Colonic mucosa (tissue), 4 donors: ENCODE measurements around the gene GASK1A. TPM values are rescaled to one million over a fixed set of nuclear protein-coding genes. Genes with fewer than 3 reads are reported as not detected.

ENCODE experiments used
- DNase-seq: peaks from one replicate; pipeline ENCODE4 v3.0.0-alpha.2; 2020
- H3K27ac ChIP-seq: fragments of 200-600 bp; one replicate; pipeline ENCODE4 v1.8.0; 2021
- H3K27me3 ChIP-seq: fragments of 200-600 bp; one replicate; pipeline ENCODE4 v1.8.0; 2021
- H3K36me3 ChIP-seq: fragments of 200-600 bp; one replicate; pipeline ENCODE4 v1.8.0; 2021
- H3K4me1 ChIP-seq: fragments of 200-600 bp; one replicate; pipeline ENCODE4 v1.8.0; 2021; ENCODE audit warnings: mild to moderate bottlenecking
- H3K4me3 ChIP-seq: fragments of 200-600 bp; one replicate; pipeline ENCODE4 v1.8.0; 2021
- H3K9ac ChIP-seq, 2 donors: one replicate each; pipeline ENCODE4 v1.7.0; 2013; ENCODE audit warnings: control low read depth in 2 of 2, low read depth in 2 of 2, low read length in 2 of 2
- H3K9me3 ChIP-seq: fragments of 200-600 bp; one replicate; pipeline ENCODE4 v1.8.0; 2021
- CTCF ChIP-seq: fragments of 200-600 bp; IDR thresholded peaks from one replicate; pipeline ENCODE4 v1.8.0; 2022; ENCODE audit warnings: antibody characterized with exemption, mild to moderate bottlenecking
- intact Hi-C: fragments of 100-400 bp; cut with DNase I; formaldehyde crosslinking; loops from one replicate; pipeline ENCODE4 v1.14.1; 2022
- total RNA-seq, 2 donors: library from RNA; stranded (reverse); fragmentation: NEBNext Ultra II Directional in 1 of 2; extraction: Animal tissue kit (Norgen Biotek cat#: 25700) in 1 of 2; gene quantifications; one replicate each; pipeline ENCODE4 v1.2.1, GENCODE V29; 2021
- donor health status: healthy.
- donor health status: DM: no; HTN: no; CAD: no.
- donor health status: DM: no; HTN: no; CAD: no.

The GASK1A gene
- total RNA-seq, 2 donors from 2014 or later, result 1.3 to 2.2 TPM

DNA sequence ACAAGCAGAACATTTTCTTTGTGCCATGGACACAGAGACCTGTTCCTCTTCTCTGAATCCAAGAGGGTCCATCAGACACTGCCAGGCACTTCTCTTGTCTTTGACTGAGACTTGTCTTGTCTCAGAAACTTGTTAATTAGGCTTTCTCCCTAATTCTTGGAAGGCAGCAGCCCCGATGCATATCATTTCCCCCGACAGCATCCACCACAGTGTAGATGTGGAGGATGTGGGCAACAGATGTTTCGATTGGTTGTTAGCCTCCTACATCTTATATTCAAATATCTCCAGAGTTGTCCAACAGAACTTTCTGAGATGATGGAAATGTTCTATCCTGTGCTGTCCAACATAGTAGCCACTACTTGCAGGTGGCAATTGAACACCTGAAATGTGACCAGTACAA lies 15.5 kb downstream of the GASK1A start:
- intact Hi-C loops, result no loop called here
- no peak overlapping the region for H3K4me3 ChIP-seq
- H3K27me3 ChIP-seq, result no peaks in the 10 kb centered on the region
- no peak overlapping the region for H3K27ac ChIP-seq
- H3K4me1 ChIP-seq, result no peaks in the 10 kb centered on the region
- no peak for DNase-seq
- H3K9me3 ChIP-seq, result no peaks in the 10 kb centered on the region
- H3K9ac ChIP-seq, result no peak overlapping the region
- H3K36me3 ChIP-seq, result no peaks in the 10 kb centered on the region
- TF ChIP-seq CTCF, result no peak

- Histone ChIP-seq H3K36me3 (no peaks in the 10 kb centered on the region), H3K27ac (no peak overlapping the region), H3K4me3 (no peak overlapping the region), H3K4me1 (no peaks in the 10 kb centered on the region), H3K27me3 (no peaks in the 10 kb centered on the region), H3K9ac (no peak overlapping the region), H3K9me3 (no peaks in the 10 kb centered on the region)
- DNase-seq, result no peak
- no peak for TF ChIP-seq CTCF
- intact Hi-C loops, result no loop called here
These were observed 16.9 kb downstream of the GASK1A start for GRCh38 chr3:42996021-42996420.

DNA sequence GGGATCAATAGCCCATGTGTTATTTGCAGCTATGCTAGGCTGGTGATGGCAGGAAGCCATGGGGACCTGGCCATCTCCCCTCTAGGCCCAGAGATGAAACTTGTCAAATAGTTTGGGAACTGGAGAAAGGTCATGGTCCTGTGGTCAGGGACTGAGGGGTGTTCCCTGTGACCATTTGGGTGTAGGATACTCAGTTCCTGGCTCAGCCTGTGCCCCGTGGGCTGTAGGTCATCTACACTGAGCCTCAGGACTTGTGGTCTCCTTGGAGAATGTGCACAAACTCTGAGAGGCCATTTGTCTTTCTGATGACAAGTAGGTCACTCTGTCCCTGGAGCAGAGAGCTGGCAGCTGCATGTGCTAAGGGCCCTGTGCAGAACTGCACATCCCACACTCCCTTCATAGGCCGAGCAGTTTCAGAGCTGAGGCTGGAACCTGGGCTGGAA lies 17.5 kb downstream of the GASK1A start:
- DNase-seq, result no peak
- Histone ChIP-seq H3K9ac (no peak overlapping the region), H3K4me1 (no peaks in the 10 kb centered on the region), H3K9me3 (no peaks in the 10 kb centered on the region), H3K4me3 (no peak overlapping the region), H3K27me3 (no peaks in the 10 kb centered on the region), H3K27ac (no peak overlapping the region), H3K36me3 (no peaks in the 10 kb centered on the region)
- TF ChIP-seq CTCF, result no peak
- intact Hi-C loops, result no loop called here

GRCh38 chr3:42999212-42999611 lies 20.1 kb downstream of the GASK1A start:
- H3K4me1 ChIP-seq, result no peaks in the 10 kb centered on the region
- H3K9me3 ChIP-seq, result no peaks in the 10 kb centered on the region
- H3K27me3 ChIP-seq, result no peaks in the 10 kb centered on the region
- intact Hi-C loops, result no loop called here
- no peak overlapping the region for H3K9ac ChIP-seq
- no peaks in the 10 kb centered on the region for H3K36me3 ChIP-seq
- H3K27ac ChIP-seq, result no peak overlapping the region
- no peak overlapping the region for H3K4me3 ChIP-seq
- no peak for DNase-seq
- no peak for TF ChIP-seq CTCF

- TF ChIP-seq CTCF, result no peak
- Histone ChIP-seq H3K4me1 (no peaks in the 10 kb centered on the region), H3K9me3 (no peaks in the 10 kb centered on the region), H3K9ac (no peak overlapping the region), H3K27me3 (no peaks in the 10 kb centered on the region), H3K27ac (no peak overlapping the region), H3K4me3 (no peak overlapping the region), H3K36me3 (no peaks in the 10 kb centered on the region)
- no peak for DNase-seq
- intact Hi-C loops, result no loop called here
These were observed 20.5 kb downstream of the GASK1A start for GRCh38 chr3:42999632-43000031.

DNA sequence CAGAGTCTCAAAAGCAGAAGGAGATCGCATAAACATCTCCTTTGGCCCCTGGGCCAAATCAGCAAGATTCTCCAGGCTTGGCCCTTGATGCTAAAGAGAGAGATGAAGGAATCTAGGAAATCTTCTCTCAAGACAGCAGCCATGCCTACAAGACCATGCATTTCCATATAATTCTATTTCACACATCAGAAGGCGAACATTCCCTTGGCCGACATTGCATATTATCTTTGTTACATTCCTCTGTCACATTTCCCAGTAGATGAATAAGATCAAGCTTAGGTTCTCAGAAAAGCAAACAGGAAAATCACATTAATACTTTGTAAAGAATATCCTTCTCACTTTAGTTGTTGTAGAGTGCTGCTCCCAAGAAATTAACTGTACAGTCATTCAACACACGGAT lies 21.3 kb downstream of the GASK1A start:
- Histone ChIP-seq H3K27ac (no peak overlapping the region), H3K36me3 (no peaks in the 10 kb centered on the region), H3K4me1 (no peaks in the 10 kb centered on the region), H3K4me3 (no peak overlapping the region), H3K9me3 (no peaks in the 10 kb centered on the region), H3K27me3 (no peaks in the 10 kb centered on the region), H3K9ac (no peak overlapping the region)
- no peak for TF ChIP-seq CTCF
- no peak for DNase-seq
- intact Hi-C loops, result no loop called here
